H9 (cell line): ENCODE measurements around the gene FSTL4. TPM values are rescaled to one million over a fixed set of nuclear protein-coding genes. Genes with fewer than 3 reads are reported as not detected.

Experiments
- DNase-seq: peaks from one replicate; pipeline ENCODE4 v3.0.0-alpha.2; 2017
- H2AFZ ChIP-seq: one replicate; pipeline ENCODE4 v1.6.1; 2013; ENCODE audit warnings: mild to moderate bottlenecking, low read length, control low read depth, moderate library complexity
- H2AK5ac ChIP-seq: 2 replicates; pipeline ENCODE4 v1.6.1; 2013; ENCODE audit warnings: low read length, control low read depth, mixed read lengths; ENCODE audit not compliant: insufficient read length
- H2BK120ac ChIP-seq: one replicate; pipeline ENCODE4 v1.6.1; 2013; ENCODE audit warnings: low read depth, mild to moderate bottlenecking, low read length, control low read depth, inconsistent platforms; ENCODE audit not compliant: poor library complexity, severe bottlenecking
- H2BK12ac ChIP-seq: 2 replicates; pipeline ENCODE4 v1.6.1; 2013; ENCODE audit warnings: low read length, control low read depth, mixed read lengths, low read depth; ENCODE audit not compliant: insufficient read length
- H2BK15ac ChIP-seq: 2 replicates; pipeline ENCODE4 v1.6.1; 2013; ENCODE audit warnings: low read depth, low read length, control low read depth
- H2BK20ac ChIP-seq: one replicate; pipeline ENCODE4 v1.6.1; 2013; ENCODE audit warnings: low read depth, mild to moderate bottlenecking, low read length, control low read depth, inconsistent platforms; ENCODE audit not compliant: poor library complexity, severe bottlenecking
- H2BK5ac ChIP-seq: 2 replicates; pipeline ENCODE4 v1.6.1; 2013; ENCODE audit warnings: low read length, control low read depth, mixed read lengths; ENCODE audit not compliant: insufficient read length
- H3K14ac ChIP-seq: 2 replicates; pipeline ENCODE4 v1.6.1; 2013; ENCODE audit warnings: low read length, control low read depth; ENCODE audit not compliant: insufficient read depth
- H3K18ac ChIP-seq: 2 replicates; pipeline ENCODE4 v1.6.1; 2013; ENCODE audit warnings: low read depth, mild to moderate bottlenecking, mixed read lengths, low read length, control low read depth; ENCODE audit not compliant: insufficient read length
- H3K23ac ChIP-seq: 2 replicates; pipeline ENCODE4 v1.6.1; 2013; ENCODE audit warnings: low read length, control low read depth, mixed read lengths, low read depth; ENCODE audit not compliant: insufficient read length
- H3K23me2 ChIP-seq: 2 replicates; pipeline ENCODE4 v1.6.1; 2013; ENCODE audit warnings: low read depth, mild to moderate bottlenecking, mixed read lengths, low read length, control low read depth; ENCODE audit not compliant: insufficient read length, poor library complexity, severe bottlenecking
- H3K27ac ChIP-seq: 2 replicates; pipeline ENCODE4 v1.5.1; 2013; ENCODE audit warnings: low read length, control low read depth, mixed read lengths, low read depth; ENCODE audit not compliant: insufficient read length
- H3K27me3 ChIP-seq: 2 replicates; pipeline ENCODE4 v1.6.1; 2013; ENCODE audit warnings: low read length, control low read depth, inconsistent platforms; ENCODE audit not compliant: insufficient read depth
- H3K4ac ChIP-seq: 2 replicates; pipeline ENCODE4 v1.6.1; 2013; ENCODE audit warnings: low read depth, mild to moderate bottlenecking, control low read depth, inconsistent platforms, low read length, moderate library complexity
- H3K4me1 ChIP-seq: 2 replicates; pipeline ENCODE4 v1.6.1; 2013; ENCODE audit warnings: low read length, control low read depth, inconsistent platforms; ENCODE audit not compliant: insufficient read depth
- H3K4me2 ChIP-seq: 2 replicates; pipeline ENCODE4 v1.6.1; 2013; ENCODE audit warnings: low read length, control low read depth, mixed read lengths; ENCODE audit not compliant: insufficient read length, insufficient read depth
- H3K56ac ChIP-seq: 2 replicates; pipeline ENCODE4 v1.6.1; 2013; ENCODE audit warnings: low read depth, mild to moderate bottlenecking, mixed read lengths, low read length, control low read depth; ENCODE audit not compliant: insufficient read length
- H3K79me1 ChIP-seq: 2 replicates; pipeline ENCODE4 v1.6.1; 2013; ENCODE audit warnings: low read depth, mild to moderate bottlenecking, moderate library complexity, low read length, control low read depth, inconsistent platforms; ENCODE audit not compliant: insufficient read depth, poor library complexity, severe bottlenecking
- H3K79me2 ChIP-seq: 2 replicates; pipeline ENCODE4 v1.6.1; 2013; ENCODE audit warnings: low read length, control low read depth, inconsistent platforms; ENCODE audit not compliant: insufficient read depth
- H3K9ac ChIP-seq: 2 replicates; pipeline ENCODE4 v1.6.1; 2013; ENCODE audit warnings: low read length, control low read depth, mixed read lengths; ENCODE audit not compliant: insufficient read length; ENCODE audit errors: extremely low read depth
- H3K9me3 ChIP-seq: one replicate; pipeline ENCODE4 v1.6.1; 2013; ENCODE audit warnings: low read depth, low read length, inconsistent platforms; ENCODE audit not compliant: control insufficient read depth
- H3T11ph ChIP-seq: one replicate; pipeline ENCODE4 v1.6.1; 2013; ENCODE audit warnings: mild to moderate bottlenecking, low read length, control low read depth, inconsistent platforms
- H4K20me1 ChIP-seq: one replicate; pipeline ENCODE4 v1.6.1; 2013; ENCODE audit not compliant: control insufficient read depth, insufficient read length, insufficient read depth
- H4K5ac ChIP-seq: 2 replicates; pipeline ENCODE4 v1.6.1; 2013; ENCODE audit warnings: low read depth, mild to moderate bottlenecking, mixed read lengths, low read length, control low read depth; ENCODE audit not compliant: insufficient read length
- H4K8ac ChIP-seq: replicated peaks from 2 replicates; pipeline ENCODE4 v1.6.1; 2013; ENCODE audit warnings: low read length, control low read depth, mixed read lengths, low read depth; ENCODE audit not compliant: insufficient read length
- H4K91ac ChIP-seq: 2 replicates; pipeline ENCODE4 v1.6.1; 2013; ENCODE audit warnings: low read depth, mild to moderate bottlenecking, moderate library complexity, mixed read lengths, low read length, control low read depth; ENCODE audit not compliant: insufficient read length
- H3K27ac Mint-ChIP-seq, 3 experiments: 2 replicates in 2 of 3; 3 replicates in 1 of 3; pipeline ENCODE4 v1.8.0; 2020 to 2021; ENCODE audit warnings: mixed read lengths in 3 of 3, mild to moderate bottlenecking in 1 of 3, moderate library complexity in 1 of 3
- H3K27me3 Mint-ChIP-seq: 2 replicates; pipeline ENCODE4 v1.8.0; 2021; ENCODE audit warnings: low read depth, mild to moderate bottlenecking, moderate library complexity, mixed read lengths
- H3K36me3 Mint-ChIP-seq, 3 experiments: 2 replicates in 2 of 3; 3 replicates in 1 of 3; pipeline ENCODE4 v1.8.0; 2020 to 2021; ENCODE audit warnings: low read depth in 3 of 3, mixed read lengths in 3 of 3; ENCODE audit not compliant: insufficient read depth in 1 of 3
- H3K4me1 Mint-ChIP-seq, 2 experiments: 2 replicates each; pipeline ENCODE4 v1.8.0; 2020; ENCODE audit warnings: mixed read lengths in 2 of 2
- H3K4me3 Mint-ChIP-seq, 2 experiments: 2 replicates in 1 of 2; 3 replicates in 1 of 2; pipeline ENCODE4 v1.8.0; 2020 to 2021; ENCODE audit warnings: mild to moderate bottlenecking in 2 of 2, mixed read lengths in 2 of 2, moderate library complexity in 1 of 2
- H3K9me3 Mint-ChIP-seq, 2 experiments: 2 replicates in 1 of 2; 3 replicates in 1 of 2; pipeline ENCODE4 v1.8.0; 2020; ENCODE audit warnings: mild to moderate bottlenecking in 2 of 2, mixed read lengths in 2 of 2, moderate library complexity in 1 of 2
- CTCF ChIP-seq: fragments of 200-600 bp; sonication (generic); conservative IDR thresholded peaks from 3 replicates; pipeline ENCODE4 v1.8.0; 2021; ENCODE audit warnings: antibody characterized with exemption, mild to moderate bottlenecking
- WGBS: extraction: QIAGEN DNeasy Blood & Tissue Kit; methylation state at CpG from one replicate; pipeline ENCODE4 v1.1.7; 2013; ENCODE audit warnings: missing lambda C conversion rate, low lambda C conversion rate, mixed read lengths; ENCODE audit not compliant: insufficient read length; ENCODE audit errors: extremely low coverage; 5-methylcytosine and 5-hydroxymethylcytosine counted together
- total RNA-seq: library from RNA; stranded (reverse); gene quantifications from 2 replicates; pipeline ENCODE4 v1.2.1, GENCODE V29; 2021

Gene FSTL4
- total RNA-seq, 1 experiment from 2014 or later = 5.7 TPM

- peaks cover 27 to 31% of the 10 kb centered on the region in 2 experiments for H3K4me1 Mint-ChIP-seq
- H3K4me1 ChIP-seq = peaks cover 9% of the 10 kb centered on the region; the same call in 1 of the 2 replicates
- no peaks in the 10 kb centered on the region for H3K9me3 ChIP-seq
- H2AFZ ChIP-seq = no peak overlapping the region
- no peak overlapping the region for H3K27ac Mint-ChIP-seq
- no peak overlapping the region for H3K27ac ChIP-seq
- no peak overlapping the region for H4K8ac ChIP-seq
- no peak overlapping the region for H2BK12ac ChIP-seq
- H3K79me1 ChIP-seq = no peaks in the 10 kb centered on the region
- H4K5ac ChIP-seq = no peak overlapping the region
- no peak overlapping the region for H2BK15ac ChIP-seq
- no peak overlapping the region for H4K91ac ChIP-seq
- H3K23me2 ChIP-seq = peaks cover 9% of the 10 kb centered on the region
- no peak overlapping the region for H3T11ph ChIP-seq
- no peak overlapping the region for H2BK20ac ChIP-seq
- no peak overlapping the region for H2BK120ac ChIP-seq
- no peak overlapping the region for H3K23ac ChIP-seq
- H3K36me3 Mint-ChIP-seq = no peaks in the 10 kb centered on the region
- TF ChIP-seq CTCF = no peak
- no peak for DNase-seq
- peaks cover 11% of the 10 kb centered on the region; the same call in 1 of the 2 replicates for H3K27me3 ChIP-seq
- no peaks in the 10 kb centered on the region for H3K9me3 Mint-ChIP-seq
- H3K4me2 ChIP-seq = no peak overlapping the region
- WGBS = no CpG with 5 or more reads among the region's 2 CpGs
- no peaks in the 10 kb centered on the region for H3K79me2 ChIP-seq
- H3K4ac ChIP-seq = no peak overlapping the region
- no peaks in the 10 kb centered on the region for H4K20me1 ChIP-seq
- no peak overlapping the region for H3K18ac ChIP-seq
- H2BK5ac ChIP-seq = no peak overlapping the region
- H3K9ac ChIP-seq = no peak overlapping the region
- peaks cover 41% of the 10 kb centered on the region for H3K27me3 Mint-ChIP-seq
- H3K4me3 Mint-ChIP-seq = no peak overlapping the region
- no peak overlapping the region for H2AK5ac ChIP-seq
- no peak overlapping the region for H3K56ac ChIP-seq
- H3K14ac ChIP-seq = no peak overlapping the region
Observed at GRCh38 chr5:133606835-133607234, 5.5 kb downstream of the FSTL4 start.
